ENCODE data around the gene AKR1E2.

Gene AKR1E2

GRCh38 chr10:4780091-4780490, 45.9 kb upstream of the AKR1E2 start:
- no peak overlapping the region for H3K4me3 ChIP-seq (ENCODE audit: low read length, poor library complexity, severe bottlenecking)
- peaks cover 6% of the 10 kb centered on the region for H3K27me3 ChIP-seq (ENCODE audit: insufficient read depth, low read length, poor library complexity, severe bottlenecking)
- H3K4me1 ChIP-seq (ENCODE audit: insufficient read depth, low read length, poor library complexity, severe bottlenecking) = no peaks in the 10 kb centered on the region
- no peaks in the 10 kb centered on the region for H3K9me2 ChIP-seq (replicated peaks; ENCODE audit: low read depth, low read length)
- no peaks in the 10 kb centered on the region for H4K20me1 ChIP-seq (ENCODE audit: insufficient read depth, low read length, poor library complexity, severe bottlenecking)
- TF ChIP-seq EZH2phosphoT487 (IDR thresholded peaks at IDR 0.05; ENCODE audit: borderline replicate concordance) = no peak
- TF ChIP-seq CTCF (conservative IDR thresholded peaks at IDR 0.05; ENCODE audit: low read length) = no peak
- H3K9ac ChIP-seq (ENCODE audit: low read depth, low read length, poor library complexity, severe bottlenecking) = no peak overlapping the region
- H2AFZ ChIP-seq (ENCODE audit: low read length) = no peak overlapping the region
- no peak overlapping the region for H3K4me2 ChIP-seq (ENCODE audit: low read depth, low read length, poor library complexity, severe bottlenecking)
- no peaks in the 10 kb centered on the region for H3K9me3 ChIP-seq (ENCODE audit: insufficient read depth, low read depth, low read length)
- no peaks in the 10 kb centered on the region for H3F3A ChIP-seq (ENCODE audit: low read depth)
- H3K36me3 ChIP-seq (ENCODE audit: insufficient read depth, low read length) = no peaks in the 10 kb centered on the region
- no peaks in the 10 kb centered on the region for H3K79me2 ChIP-seq (ENCODE audit: insufficient read depth, low read length)

- Histone ChIP-seq H3K9me2 (replicated peaks; ENCODE audit: low read depth, low read length) (no peaks in the 10 kb centered on the region), H3K79me2 (ENCODE audit: insufficient read depth, low read length) (no peaks in the 10 kb centered on the region), H3K4me1 (ENCODE audit: insufficient read depth, low read length, poor library complexity, severe bottlenecking) (no peaks in the 10 kb centered on the region), H2AFZ (ENCODE audit: low read length) (no peak overlapping the region), H3K36me3 (ENCODE audit: insufficient read depth, low read length) (no peaks in the 10 kb centered on the region), H4K20me1 (ENCODE audit: insufficient read depth, low read length, poor library complexity, severe bottlenecking) (no peaks in the 10 kb centered on the region), H3K27me3 (ENCODE audit: insufficient read depth, low read length, poor library complexity, severe bottlenecking) (peaks cover 6% of the 10 kb centered on the region), H3K9me3 (ENCODE audit: insufficient read depth, low read depth, low read length) (no peaks in the 10 kb centered on the region), H3F3A (ENCODE audit: low read depth) (no peaks in the 10 kb centered on the region), H3K4me3 (ENCODE audit: low read length, poor library complexity, severe bottlenecking) (no peak overlapping the region), H3K9ac (ENCODE audit: low read depth, low read length, poor library complexity, severe bottlenecking) (no peak overlapping the region), H3K4me2 (ENCODE audit: low read depth, low read length, poor library complexity, severe bottlenecking) (no peak overlapping the region)
- no peak for TF ChIP-seq CTCF (conservative IDR thresholded peaks at IDR 0.05; ENCODE audit: low read length)
- no peak for TF ChIP-seq EZH2phosphoT487 (IDR thresholded peaks at IDR 0.05; ENCODE audit: borderline replicate concordance)
Measured at GRCh38 chr10:4780782-4781181, 45.2 kb upstream of the AKR1E2 start.

GRCh38 chr10:4781955-4782354, 44.1 kb upstream of the AKR1E2 start:
- Histone ChIP-seq H3K9me3 (ENCODE audit: insufficient read depth, low read depth, low read length) (no peaks in the 10 kb centered on the region), H3K9ac (ENCODE audit: low read depth, low read length, poor library complexity, severe bottlenecking) (no peak overlapping the region), H4K20me1 (ENCODE audit: insufficient read depth, low read length, poor library complexity, severe bottlenecking) (no peaks in the 10 kb centered on the region), H3K4me2 (ENCODE audit: low read depth, low read length, poor library complexity, severe bottlenecking) (no peak overlapping the region), H3K9me2 (replicated peaks; ENCODE audit: low read depth, low read length) (no peaks in the 10 kb centered on the region), H3K79me2 (ENCODE audit: insufficient read depth, low read length) (no peaks in the 10 kb centered on the region), H3K36me3 (ENCODE audit: insufficient read depth, low read length) (no peaks in the 10 kb centered on the region), H3F3A (ENCODE audit: low read depth) (no peaks in the 10 kb centered on the region), H2AFZ (ENCODE audit: low read length) (no peak overlapping the region), H3K4me1 (ENCODE audit: insufficient read depth, low read length, poor library complexity, severe bottlenecking) (no peaks in the 10 kb centered on the region), H3K4me3 (ENCODE audit: low read length, poor library complexity, severe bottlenecking) (no peak overlapping the region), H3K27me3 (ENCODE audit: insufficient read depth, low read length, poor library complexity, severe bottlenecking) (peaks cover 6% of the 10 kb centered on the region)
- no peak for TF ChIP-seq EZH2phosphoT487 (IDR thresholded peaks at IDR 0.05; ENCODE audit: borderline replicate concordance)

- peaks cover under 1% of the 10 kb centered on the region for H3K4me1 ChIP-seq (ENCODE audit: insufficient read depth, low read length, poor library complexity, severe bottlenecking)
Measured at GRCh38 chr10:4784667-4785333, 41.2 kb upstream of the AKR1E2 start.

More at GRCh38 chr10:4784667-4785333, 41.2 kb upstream of the AKR1E2 start:
- no peak for TF ChIP-seq EZH2phosphoT487 (IDR thresholded peaks at IDR 0.05; ENCODE audit: borderline replicate concordance)
- TF ChIP-seq CTCF (conservative IDR thresholded peaks at IDR 0.05; ENCODE audit: low read length) = no peak
- H3K9me2 ChIP-seq (replicated peaks; ENCODE audit: low read depth, low read length) = no peaks in the 10 kb centered on the region
- no peak overlapping the region for H3K9ac ChIP-seq (ENCODE audit: low read depth, low read length, poor library complexity, severe bottlenecking)
- no peaks in the 10 kb centered on the region for H3F3A ChIP-seq (ENCODE audit: low read depth)
- H3K27me3 ChIP-seq (ENCODE audit: insufficient read depth, low read length, poor library complexity, severe bottlenecking) = no peaks in the 10 kb centered on the region
- no peak overlapping the region for H3K4me2 ChIP-seq (ENCODE audit: low read depth, low read length, poor library complexity, severe bottlenecking)
- H3K79me2 ChIP-seq (ENCODE audit: insufficient read depth, low read length) = no peaks in the 10 kb centered on the region
- H3K4me3 ChIP-seq (ENCODE audit: low read length, poor library complexity, severe bottlenecking) = no peak overlapping the region
- H3K9me3 ChIP-seq (ENCODE audit: insufficient read depth, low read depth, low read length) = no peaks in the 10 kb centered on the region
- H3K36me3 ChIP-seq (ENCODE audit: insufficient read depth, low read length) = no peaks in the 10 kb centered on the region
- no peaks in the 10 kb centered on the region for H4K20me1 ChIP-seq (ENCODE audit: insufficient read depth, low read length, poor library complexity, severe bottlenecking)
- H2AFZ ChIP-seq (ENCODE audit: low read length) = no peak overlapping the region
